A673 (cell line): ENCODE results near the gene ITGAV.

ENCODE experiments used
- EZH2 ChIP-seq: fragments of 200-600 bp; sonication (generic); IDR thresholded peaks from 2 replicates; pipeline ENCODE4 v1.6.1; 2017; ENCODE audit warnings: borderline replicate concordance, low read depth, mild to moderate bottlenecking, mixed read lengths, antibody characterized with exemption, low read length; ENCODE audit not compliant: poor library complexity, severe bottlenecking
- TF ChIP-seq, protein P1 (sequence below): fragments of 300-800, 200-600 bp; sonication (generic); conservative IDR thresholded peaks from 2 replicates; pipeline ENCODE4 v1.5.1; 2017; ENCODE audit warnings: low read depth, mild to moderate bottlenecking, antibody characterized with exemption, low read length, moderate library complexity, mixed read lengths

DNA sequence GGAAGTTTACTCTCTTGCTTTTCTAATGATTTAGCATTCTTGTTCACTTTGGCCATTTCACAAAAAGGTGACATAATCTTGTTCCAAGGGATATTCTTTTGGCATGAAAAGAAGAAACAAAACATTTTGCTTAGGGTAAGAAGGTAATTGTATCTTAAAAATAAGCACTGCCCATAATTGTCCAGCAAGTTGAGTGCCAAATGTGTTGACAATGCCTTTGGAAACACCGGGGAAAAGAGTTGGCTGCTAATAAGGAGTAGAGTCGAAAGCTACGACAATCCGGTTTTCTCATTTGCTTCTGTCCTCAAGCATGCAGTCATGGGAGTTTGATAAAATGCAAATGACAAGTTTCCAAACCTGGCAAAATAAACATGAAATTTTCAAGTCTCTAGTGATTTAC is 27.3 kb downstream of the ITGAV start:
- TF ChIP-seq, protein P1, sequence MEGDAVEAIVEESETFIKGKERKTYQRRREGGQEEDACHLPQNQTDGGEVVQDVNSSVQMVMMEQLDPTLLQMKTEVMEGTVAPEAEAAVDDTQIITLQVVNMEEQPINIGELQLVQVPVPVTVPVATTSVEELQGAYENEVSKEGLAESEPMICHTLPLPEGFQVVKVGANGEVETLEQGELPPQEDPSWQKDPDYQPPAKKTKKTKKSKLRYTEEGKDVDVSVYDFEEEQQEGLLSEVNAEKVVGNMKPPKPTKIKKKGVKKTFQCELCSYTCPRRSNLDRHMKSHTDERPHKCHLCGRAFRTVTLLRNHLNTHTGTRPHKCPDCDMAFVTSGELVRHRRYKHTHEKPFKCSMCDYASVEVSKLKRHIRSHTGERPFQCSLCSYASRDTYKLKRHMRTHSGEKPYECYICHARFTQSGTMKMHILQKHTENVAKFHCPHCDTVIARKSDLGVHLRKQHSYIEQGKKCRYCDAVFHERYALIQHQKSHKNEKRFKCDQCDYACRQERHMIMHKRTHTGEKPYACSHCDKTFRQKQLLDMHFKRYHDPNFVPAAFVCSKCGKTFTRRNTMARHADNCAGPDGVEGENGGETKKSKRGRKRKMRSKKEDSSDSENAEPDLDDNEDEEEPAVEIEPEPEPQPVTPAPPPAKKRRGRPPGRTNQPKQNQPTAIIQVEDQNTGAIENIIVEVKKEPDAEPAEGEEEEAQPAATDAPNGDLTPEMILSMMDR: no peak
- TF ChIP-seq EZH2: no peak
